Mucosa of descending colon (tissue), 3 donors: Measurements from ENCODE around the gene SPAG4. TPM values are rescaled to one million over a fixed set of nuclear protein-coding genes. Genes with fewer than 3 reads are reported as not detected.

Experiments used
- ATAC-seq: fragments of 200-7000 bp; cut with Tn5 transposase; one replicate; pipeline ENCODE4 v1.9.1; 2020; ENCODE audit warnings: mild to moderate bottlenecking, moderate library complexity
- DNase-seq, 3 donors: peaks; one replicate each; pipeline ENCODE4 v3.0.0-alpha.2; 2020
- H3K36me3 ChIP-seq: fragments of 200-600 bp; one replicate; pipeline ENCODE4 v1.8.0; 2021; ENCODE audit warnings: low read depth, mild to moderate bottlenecking
- H3K4me1 ChIP-seq: fragments of 200-600 bp; one replicate; pipeline ENCODE4 v1.8.0; 2021; ENCODE audit warnings: low read depth, mild to moderate bottlenecking
- H3K4me3 ChIP-seq: fragments of 200-600 bp; one replicate; pipeline ENCODE4 v1.8.0; 2021; ENCODE audit warnings: mild to moderate bottlenecking
- H3K9me3 ChIP-seq: fragments of 200-600 bp; one replicate; pipeline ENCODE4 v1.8.0; 2021; ENCODE audit warnings: mild to moderate bottlenecking
- intact Hi-C, 2 donors: fragments of 100-400 bp; cut with DNase I in 1 of 2; cut with micrococcal nuclease in 1 of 2; formaldehyde crosslinking; loops; one replicate each; pipeline versions ENCODE4 v1.11.0 to v1.11.1; 2022; cut with DNase I, micrococcal nuclease
- total RNA-seq, 3 donors: library from RNA; stranded (reverse); fragmentation: NEBNext Ultra II Directional in 2 of 3; extraction: Animal tissue kit (Norgen Biotek cat#: 25700) in 2 of 3; gene quantifications; one replicate each; pipeline versions ENCODE4 v1.2.1 to v1.2.4, GENCODE V29; 2021 to 2023
- TF ChIP-seq, protein P1 (sequence below): fragments of 200-600 bp; IDR thresholded peaks from one replicate; pipeline ENCODE4 v1.8.0; 2022; ENCODE audit warnings: antibody characterized with exemption, mild to moderate bottlenecking
- donor health status: DM: no; HTN: no; CAD: no; lungs with moderate emphysema.
- donor health status: DM: no; HTN: no; CAD: no.
- donor health status: DM: no; HTN: yes; CAD: no.

Gene SPAG4
- total RNA-seq, 3 donors from 2014 or later = 3.5 to 5.9 (median 4.1) TPM

DNA sequence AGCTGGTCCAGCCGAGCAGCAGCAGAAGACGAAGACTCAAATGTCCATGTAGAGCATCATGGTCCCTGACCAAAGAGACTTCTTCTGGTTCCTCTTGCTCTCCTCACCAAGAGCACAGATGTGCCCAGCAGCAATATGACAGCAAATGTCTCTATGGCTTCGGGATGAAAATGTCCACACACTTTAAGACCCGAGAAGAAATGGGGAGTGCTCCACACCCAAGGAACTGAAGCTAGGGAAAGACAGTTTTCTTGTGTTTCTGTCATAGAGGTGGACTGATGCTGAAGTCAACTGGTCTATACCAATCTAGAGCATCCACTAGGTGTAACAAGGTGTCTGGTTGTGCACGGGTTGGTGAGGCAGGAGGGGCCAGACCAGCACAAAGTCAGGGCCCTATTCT, 53.6 kb downstream of the SPAG4 start:
- no peaks in the 10 kb centered on the region for H3K36me3 ChIP-seq

GRCh38 chr20:35669681-35670080, 54.1 kb downstream of the SPAG4 start:
- TF ChIP-seq, protein P1, sequence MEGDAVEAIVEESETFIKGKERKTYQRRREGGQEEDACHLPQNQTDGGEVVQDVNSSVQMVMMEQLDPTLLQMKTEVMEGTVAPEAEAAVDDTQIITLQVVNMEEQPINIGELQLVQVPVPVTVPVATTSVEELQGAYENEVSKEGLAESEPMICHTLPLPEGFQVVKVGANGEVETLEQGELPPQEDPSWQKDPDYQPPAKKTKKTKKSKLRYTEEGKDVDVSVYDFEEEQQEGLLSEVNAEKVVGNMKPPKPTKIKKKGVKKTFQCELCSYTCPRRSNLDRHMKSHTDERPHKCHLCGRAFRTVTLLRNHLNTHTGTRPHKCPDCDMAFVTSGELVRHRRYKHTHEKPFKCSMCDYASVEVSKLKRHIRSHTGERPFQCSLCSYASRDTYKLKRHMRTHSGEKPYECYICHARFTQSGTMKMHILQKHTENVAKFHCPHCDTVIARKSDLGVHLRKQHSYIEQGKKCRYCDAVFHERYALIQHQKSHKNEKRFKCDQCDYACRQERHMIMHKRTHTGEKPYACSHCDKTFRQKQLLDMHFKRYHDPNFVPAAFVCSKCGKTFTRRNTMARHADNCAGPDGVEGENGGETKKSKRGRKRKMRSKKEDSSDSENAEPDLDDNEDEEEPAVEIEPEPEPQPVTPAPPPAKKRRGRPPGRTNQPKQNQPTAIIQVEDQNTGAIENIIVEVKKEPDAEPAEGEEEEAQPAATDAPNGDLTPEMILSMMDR = no peak
- H3K36me3 ChIP-seq = no peaks in the 10 kb centered on the region
- DNase-seq (no peak), ATAC-seq (no peak)
- H3K4me3 ChIP-seq = no peak overlapping the region
- H3K9me3 ChIP-seq = no peaks in the 10 kb centered on the region
- intact Hi-C loops = no loop called here
- H3K4me1 ChIP-seq = no peaks in the 10 kb centered on the region

More for the DNA sequence above, 53.6 kb downstream of the SPAG4 start:
- H3K4me1 ChIP-seq = no peaks in the 10 kb centered on the region
- no peak overlapping the region for H3K4me3 ChIP-seq
- DNase-seq (no peak), ATAC-seq (no peak)
- intact Hi-C loops = no loop called here
- TF ChIP-seq, protein P1 = no peak
- H3K9me3 ChIP-seq = no peaks in the 10 kb centered on the region

Other genes starting within 250 kb of the SPAG4 start
- gene UQCC1, start 203.9 kb upstream of the SPAG4 start, total RNA-seq = 10 to 100 TPM; 43.7 to 88.4 (median 67.9) TPM
- gene GDF5, start 177.6 kb upstream of the SPAG4 start, total RNA-seq = 1 to 10 TPM in 1 of 3 donors, under 1 TPM in 1, not detected in 1; 0.24 to 2.3 TPM
- gene CEP250, start 160.2 kb upstream of the SPAG4 start, total RNA-seq = 10 to 100 TPM; 18.1 to 37.8 (median 27.3) TPM
- gene C20orf173, start 86.2 kb upstream of the SPAG4 start, total RNA-seq = not detected
- 100 to 1,000 TPM; 194 to 283 (median 206) TPM for gene ERGIC3, start 73.8 kb upstream of the SPAG4 start, total RNA-seq
- gene CPNE1, start 49.1 kb downstream of the SPAG4 start, total RNA-seq = 100 to 1,000 TPM; 117 to 188 (median 128) TPM
- gene RBM12, start 49.1 kb downstream of the SPAG4 start, total RNA-seq = 10 to 100 TPM; 68.3 to 72.5 (median 70.6) TPM
- gene NFS1, start 83.5 kb downstream of the SPAG4 start, total RNA-seq = 10 to 100 TPM; 31.2 to 42.8 (median 32.1) TPM
- gene ROMO1, start 83.6 kb downstream of the SPAG4 start, total RNA-seq = 100 to 1,000 TPM; 112 to 147 (median 137) TPM
- gene RBM39, start 126.4 kb downstream of the SPAG4 start, total RNA-seq = 100 to 1,000 TPM; 226 to 303 (median 300) TPM
- gene PHF20, start 156.2 kb downstream of the SPAG4 start, total RNA-seq = 10 to 100 TPM; 23.3 to 61.1 (median 28.5) TPM